Spleen (tissue), 7 donors: ENCODE data around the gene RPL18.

ENCODE experiments used
- POLR2AphosphoS5 ChIP-seq, 3 donors: sonication (generic); formaldehyde crosslinking; IDR thresholded peaks; one replicate each; pipeline ENCODE4 v1.5.1; 2017; ENCODE audit warnings: antibody characterized with exemption in 3 of 3
- TF ChIP-seq, protein P1 (sequence below), 11 experiments: fragments of 200-600 bp in 7 of 11; fragments of 450-650 bp in 4 of 11; sonication (generic) in 4 of 11; IDR thresholded peaks in 8 of 11; conservative IDR thresholded peaks in 3 of 11; 1 replicate in 7 of 11; 2 replicates in 4 of 11; pipeline versions ENCODE4 v1.4.0 to v1.8.0; 2016 to 2021; ENCODE audit warnings: antibody characterized with exemption in 11 of 11, inconsistent platforms in 4 of 11, mild to moderate bottlenecking in 1 of 11
- donor health status: DM: no; HTN: no; CAD: no; lungs with moderate emphysema.
- donor health status: DM: no; HTN: no; CAD: no.
- donor health status: DM: no; HTN: no; CAD: no.

- TF ChIP-seq POLR2AphosphoS5 (IDR thresholded peaks at IDR 0.05): no peak
- TF ChIP-seq, protein P1, sequence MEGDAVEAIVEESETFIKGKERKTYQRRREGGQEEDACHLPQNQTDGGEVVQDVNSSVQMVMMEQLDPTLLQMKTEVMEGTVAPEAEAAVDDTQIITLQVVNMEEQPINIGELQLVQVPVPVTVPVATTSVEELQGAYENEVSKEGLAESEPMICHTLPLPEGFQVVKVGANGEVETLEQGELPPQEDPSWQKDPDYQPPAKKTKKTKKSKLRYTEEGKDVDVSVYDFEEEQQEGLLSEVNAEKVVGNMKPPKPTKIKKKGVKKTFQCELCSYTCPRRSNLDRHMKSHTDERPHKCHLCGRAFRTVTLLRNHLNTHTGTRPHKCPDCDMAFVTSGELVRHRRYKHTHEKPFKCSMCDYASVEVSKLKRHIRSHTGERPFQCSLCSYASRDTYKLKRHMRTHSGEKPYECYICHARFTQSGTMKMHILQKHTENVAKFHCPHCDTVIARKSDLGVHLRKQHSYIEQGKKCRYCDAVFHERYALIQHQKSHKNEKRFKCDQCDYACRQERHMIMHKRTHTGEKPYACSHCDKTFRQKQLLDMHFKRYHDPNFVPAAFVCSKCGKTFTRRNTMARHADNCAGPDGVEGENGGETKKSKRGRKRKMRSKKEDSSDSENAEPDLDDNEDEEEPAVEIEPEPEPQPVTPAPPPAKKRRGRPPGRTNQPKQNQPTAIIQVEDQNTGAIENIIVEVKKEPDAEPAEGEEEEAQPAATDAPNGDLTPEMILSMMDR (IDR thresholded peaks at IDR 0.05 in 8 of 11, conservative IDR thresholded peaks at IDR 0.05 in 3 of 11): no peak
These were observed 15.1 kb downstream of the RPL18 start for GRCh38 chr19:48603850-48604249.
